Subcutaneous abdominal adipose tissue (tissue), 5 donors: ENCODE measurements around the gene SARM1.
"Not testable (repeated sequence)": the region's sequence is repeated elsewhere in the genome, so short reads cannot be mapped to it uniquely, and the experiment has no call there.

Source experiments
- H3K27ac ChIP-seq: one replicate; pipeline ENCODE4 v1.7.0; 2013; ENCODE audit warnings: low read depth, mild to moderate bottlenecking, inconsistent platforms, low read length, moderate library complexity
- H3K27me3 ChIP-seq, 5 donors: one replicate each; pipeline ENCODE4 v1.7.0; 2013; ENCODE audit warnings: low read length in 5 of 5, inconsistent platforms in 1 of 5; ENCODE audit not compliant: control insufficient read depth in 5 of 5, insufficient read depth in 4 of 5
- H3K36me3 ChIP-seq, 5 donors: one replicate each; pipeline ENCODE4 v1.7.0; 2013; ENCODE audit warnings: low read length in 5 of 5; ENCODE audit not compliant: control insufficient read depth in 5 of 5, insufficient read depth in 5 of 5
- H3K4me1 ChIP-seq, 5 donors: one replicate each; pipeline ENCODE4 v1.7.0; 2013; ENCODE audit warnings: low read length in 5 of 5, mild to moderate bottlenecking in 3 of 5, moderate library complexity in 1 of 5; ENCODE audit not compliant: control insufficient read depth in 5 of 5, insufficient read depth in 5 of 5
- H3K4me3 ChIP-seq, 5 donors: one replicate each; pipeline ENCODE4 v1.7.0; 2013; ENCODE audit warnings: low read length in 5 of 5, low read depth in 1 of 5
- H3K9ac ChIP-seq, 5 donors: one replicate each; pipeline ENCODE4 v1.7.0; 2013; ENCODE audit warnings: low read length in 5 of 5, mild to moderate bottlenecking in 4 of 5, moderate library complexity in 3 of 5
- H3K9me3 ChIP-seq, 5 donors: one replicate each; pipeline ENCODE4 v1.7.0; 2013; ENCODE audit warnings: low read length in 5 of 5; ENCODE audit not compliant: control insufficient read depth in 5 of 5
- donor health status: healthy.
- donor health status: healthy.
- donor health status: healthy.
- donor health status: healthy.
- donor health status: healthy.

Gene SARM1

GRCh38 chr17:28427982-28428381 is 56.5 kb downstream of the SARM1 start:
- H3K4me3 ChIP-seq, H3K9me3 ChIP-seq, H3K27ac ChIP-seq, H3K27me3 ChIP-seq, H3K36me3 ChIP-seq, H3K4me1 ChIP-seq, H3K9ac ChIP-seq: not testable (repeated sequence)

DNA sequence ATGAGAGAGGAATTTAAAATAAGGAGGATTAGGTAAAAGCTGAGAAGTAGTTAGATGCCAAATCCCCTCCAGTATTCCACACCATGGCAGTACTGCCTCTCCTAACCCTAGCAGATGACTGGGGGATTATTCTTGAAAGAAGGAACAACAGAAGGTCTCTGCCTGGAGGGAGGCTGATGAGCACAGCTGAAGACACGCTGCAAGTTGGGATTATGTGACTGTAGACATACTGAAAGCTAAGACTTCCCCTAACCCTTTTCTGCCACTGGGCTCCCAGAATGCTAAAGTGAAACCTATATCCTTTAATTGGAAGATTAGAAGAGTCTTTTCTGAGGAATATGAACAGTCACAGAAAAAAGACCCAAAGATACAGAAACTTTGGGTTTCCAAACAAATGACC is 62.2 kb downstream of the SARM1 start:
- H3K4me3 ChIP-seq: no peak overlapping the region
- peaks cover 0 to 5% (median 0%) of the 10 kb centered on the region in 5 donors for H3K27me3 ChIP-seq
- H3K9ac ChIP-seq: no peak overlapping the region
- no peaks in the 10 kb centered on the region for H3K36me3 ChIP-seq
- H3K27ac ChIP-seq: no peak overlapping the region
- no peaks in the 10 kb centered on the region for H3K9me3 ChIP-seq
- H3K4me1 ChIP-seq: no peaks in the 10 kb centered on the region

DNA sequence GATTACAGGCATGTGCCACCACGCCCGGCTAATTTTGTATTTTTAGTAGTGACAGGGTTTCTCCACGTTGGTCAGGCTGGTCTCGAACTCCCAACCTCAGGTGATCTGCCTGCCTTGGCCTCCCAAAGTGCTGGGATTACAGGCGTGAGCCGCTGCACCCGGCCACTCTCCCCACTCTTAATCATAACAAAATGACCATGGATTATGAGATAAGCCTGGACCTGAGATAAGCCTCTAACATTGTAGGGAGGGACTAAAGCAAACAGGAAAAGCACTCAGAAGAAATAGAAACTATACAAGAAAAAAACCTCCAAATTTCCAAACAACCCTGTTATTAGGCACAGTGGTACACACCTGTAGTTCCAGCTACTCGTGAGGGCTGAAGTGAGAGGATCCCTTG is 62.8 kb downstream of the SARM1 start:
- H3K4me1 ChIP-seq, H3K9me3 ChIP-seq, H3K27ac ChIP-seq, H3K36me3 ChIP-seq, H3K9ac ChIP-seq, H3K4me3 ChIP-seq, H3K27me3 ChIP-seq: not testable (repeated sequence)

- Histone ChIP-seq H3K27me3 (no peaks in the 10 kb centered on the region), H3K9ac (no peak overlapping the region), H3K27ac (no peak overlapping the region), H3K36me3 (no peaks in the 10 kb centered on the region), H3K4me3 (no peak overlapping the region), H3K4me1 (no peaks in the 10 kb centered on the region), H3K9me3 (peaks cover 0 to 2% (median 0%) of the 10 kb centered on the region in 5 donors)
Observed at GRCh38 chr17:28443901-28444638, 72.6 kb downstream of the SARM1 start.

DNA sequence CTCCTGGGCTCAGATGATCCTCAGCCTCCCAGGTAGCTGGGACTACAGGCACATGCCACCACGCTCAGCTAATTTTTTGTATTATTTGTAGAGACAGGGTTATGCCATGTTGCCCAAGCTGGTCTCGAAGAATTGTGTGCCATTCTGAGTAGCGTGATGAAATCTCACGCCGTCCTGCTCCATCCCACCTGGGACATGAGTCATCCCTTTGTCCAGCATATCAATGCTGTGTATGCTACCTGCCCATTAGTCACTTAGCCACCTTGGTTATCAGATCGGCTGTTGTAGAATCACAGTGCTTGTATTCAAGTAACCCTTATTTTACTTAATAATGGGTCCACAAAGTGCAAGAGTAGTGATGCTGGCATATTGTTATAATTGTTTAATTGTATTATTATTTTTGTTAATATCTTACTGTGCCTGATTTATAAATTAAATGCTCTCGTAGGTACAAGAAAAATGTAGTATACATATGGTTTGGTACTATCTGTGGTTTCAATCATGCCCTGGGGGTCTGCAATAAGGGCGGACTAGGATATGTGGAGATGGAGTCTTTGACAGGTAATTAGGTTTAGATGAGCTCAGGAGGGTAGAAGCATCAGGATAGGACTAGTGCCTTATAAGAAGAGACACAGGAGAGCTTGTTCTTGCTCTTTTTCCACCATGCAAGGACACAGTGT is 75.4 kb downstream of the SARM1 start:
- Histone ChIP-seq H3K9ac (no peak overlapping the region), H3K27me3 (no peaks in the 10 kb centered on the region), H3K4me3 (no peak overlapping the region), H3K27ac (no peak overlapping the region), H3K9me3 (peaks cover 0 to 2% (median 0%) of the 10 kb centered on the region in 5 donors), H3K36me3 (no peaks in the 10 kb centered on the region), H3K4me1 (no peaks in the 10 kb centered on the region)

DNA sequence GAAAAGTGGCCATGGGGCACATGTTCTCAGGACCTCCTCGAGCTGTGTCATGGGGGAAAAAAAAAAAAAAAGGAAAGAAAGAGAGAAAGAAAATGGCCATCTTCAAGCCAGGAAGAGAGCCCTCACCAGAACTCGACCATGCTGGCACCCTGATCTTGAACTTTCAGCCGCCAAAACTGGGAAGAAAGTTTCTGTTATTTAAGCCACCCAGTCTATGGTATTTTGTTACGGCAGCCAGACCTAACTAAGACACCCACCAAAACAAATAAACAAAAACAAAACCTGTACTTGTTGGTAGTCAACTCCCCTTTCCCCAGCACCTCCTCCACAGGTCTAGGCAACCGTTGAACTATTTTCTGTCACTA is 75.9 kb downstream of the SARM1 start:
- Histone ChIP-seq H3K4me1 (no peaks in the 10 kb centered on the region), H3K27ac (no peak overlapping the region), H3K4me3 (no peak overlapping the region), H3K27me3 (no peaks in the 10 kb centered on the region), H3K9me3 (peaks cover 0 to 2% (median 0%) of the 10 kb centered on the region in 5 donors), H3K9ac (no peak overlapping the region), H3K36me3 (no peaks in the 10 kb centered on the region)

DNA sequence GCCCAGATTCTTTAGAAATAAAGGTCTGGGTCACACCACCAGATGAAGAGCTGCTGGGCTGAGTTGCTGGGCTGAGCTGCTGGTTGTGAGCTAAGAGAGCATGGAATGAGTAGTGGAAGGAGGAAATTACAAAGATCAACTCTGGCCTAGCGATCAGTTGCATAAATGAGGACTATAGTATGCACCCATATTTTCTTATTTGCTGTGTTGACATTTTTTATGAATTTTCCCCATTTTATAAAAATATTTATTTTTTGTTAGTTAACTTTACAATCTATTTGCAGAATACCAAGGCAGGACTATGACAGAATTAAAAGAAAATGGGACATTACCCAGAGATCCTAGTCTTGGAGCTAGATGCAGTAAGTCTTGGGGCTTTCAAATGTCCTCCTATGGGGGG is 78.4 kb downstream of the SARM1 start:
- Histone ChIP-seq H3K4me3 (no peak overlapping the region), H3K9me3 (no peaks in the 10 kb centered on the region), H3K4me1 (no peaks in the 10 kb centered on the region), H3K27me3 (no peaks in the 10 kb centered on the region), H3K36me3 (no peaks in the 10 kb centered on the region), H3K27ac (no peak overlapping the region), H3K9ac (no peak overlapping the region)
